ENCODE measurements around the gene RBM33. TPM values are rescaled to one million over a fixed set of nuclear protein-coding genes. Genes with fewer than 3 reads are reported as not detected.

The RBM33 gene
- total RNA-seq, 2 donors from 2014 or later = 86.8 to 87.1 TPM

DNA sequence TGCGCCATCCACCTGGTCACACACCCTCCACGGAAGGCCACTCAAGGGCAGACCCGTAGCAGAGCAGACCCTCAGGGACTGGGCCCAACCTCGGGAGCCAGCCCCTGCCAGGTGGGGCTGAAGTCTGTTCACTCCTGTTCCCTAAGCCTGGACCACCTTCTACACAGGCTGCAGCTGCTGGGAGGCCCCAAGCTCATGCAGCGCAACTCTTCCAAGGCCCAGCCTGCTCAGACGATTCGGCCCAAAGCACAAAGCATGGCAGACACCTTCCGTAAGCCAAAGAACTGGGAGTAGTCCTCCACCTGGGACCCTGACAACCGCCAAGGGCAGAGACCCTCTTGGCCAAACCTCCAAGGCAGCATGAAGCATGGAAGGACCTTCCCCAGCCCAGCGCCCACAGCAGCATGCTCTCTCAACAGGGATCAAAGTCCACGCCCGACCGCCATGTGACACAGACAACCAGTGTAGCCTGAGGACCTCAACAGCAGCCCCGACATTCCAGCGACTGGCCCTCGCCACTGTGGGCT is 156.3 kb downstream of the RBM33 start:
- WGBS, 2 experiments (ENCODE audit: insufficient coverage in 1 of 2, insufficient read length in 1 of 2) = 89 to 92% methylated on average over 9 to 16 of the region's 16 CpGs
- peaks cover 80% of the 10 kb centered on the region for H3K27me3 ChIP-seq (ENCODE audit: control insufficient read depth, insufficient read depth, low read length, poor library complexity, severe bottlenecking)

GRCh38 chr7:155802291-155802690 is 157.8 kb downstream of the RBM33 start:
- H3K27me3 Mint-ChIP-seq (ENCODE audit: insufficient read depth) = peaks cover 76% of the 10 kb centered on the region
- peaks cover 3% of the 10 kb centered on the region for H3K4me1 Mint-ChIP-seq
- no peak overlapping the region for H3K27ac Mint-ChIP-seq
- peaks cover 6% of the 10 kb centered on the region for H3K4me1 ChIP-seq (ENCODE audit: control insufficient read depth, insufficient read depth, low read length)
- H3K36me3 Mint-ChIP-seq (ENCODE audit: low read depth) = no peaks in the 10 kb centered on the region
- 70 to 71% methylated on average over 2 to 6 of the region's 6 CpGs for WGBS, 2 experiments (ENCODE audit: insufficient coverage in 1 of 2, insufficient read length in 1 of 2)
- H3K9me3 ChIP-seq (ENCODE audit: control insufficient read depth, low read length) = no peaks in the 10 kb centered on the region
- H3K9ac ChIP-seq (ENCODE audit: extremely low read depth, low read length, poor library complexity, severe bottlenecking) = no peak overlapping the region
- H3K4me3 Mint-ChIP-seq = no peak overlapping the region
- no peak overlapping the region for H3K4me3 ChIP-seq (ENCODE audit: low read length)
- H3K36me3 ChIP-seq (ENCODE audit: control insufficient read depth, insufficient read depth, low read length) = no peaks in the 10 kb centered on the region
- H3K9me3 Mint-ChIP-seq = peaks cover 4% of the 10 kb centered on the region
- no peak overlapping the region for H3K27ac ChIP-seq (ENCODE audit: low read depth, low read length)
- TF ChIP-seq CTCF (conservative IDR thresholded peaks at IDR 0.05) = no peak
- H3K27me3 ChIP-seq (ENCODE audit: control insufficient read depth, insufficient read depth, low read length, poor library complexity, severe bottlenecking) = peaks cover 84% of the 10 kb centered on the region
- DNase-seq = no peak

More for the DNA sequence above, 156.3 kb downstream of the RBM33 start:
- H3K9me3 ChIP-seq (ENCODE audit: control insufficient read depth, low read length) = no peaks in the 10 kb centered on the region
- Mint-ChIP-seq H3K27ac (no peak overlapping the region), H3K27me3 (ENCODE audit: insufficient read depth) (peaks cover 71% of the 10 kb centered on the region), H3K36me3 (ENCODE audit: low read depth) (no peaks in the 10 kb centered on the region), H3K9me3 (peaks cover 4% of the 10 kb centered on the region), H3K4me1 (no peaks in the 10 kb centered on the region), H3K4me3 (no peak overlapping the region)
- DNase-seq = no peak
- H3K4me1 ChIP-seq (ENCODE audit: control insufficient read depth, insufficient read depth, low read length) = peaks cover 4% of the 10 kb centered on the region
- no peak overlapping the region for H3K27ac ChIP-seq (ENCODE audit: low read depth, low read length)
- TF ChIP-seq CTCF (conservative IDR thresholded peaks at IDR 0.05) = no peak
- H3K9ac ChIP-seq (ENCODE audit: extremely low read depth, low read length, poor library complexity, severe bottlenecking) = no peak overlapping the region
- H3K36me3 ChIP-seq (ENCODE audit: control insufficient read depth, insufficient read depth, low read length) = no peaks in the 10 kb centered on the region
- H3K4me3 ChIP-seq (ENCODE audit: low read length) = no peak overlapping the region

DNA sequence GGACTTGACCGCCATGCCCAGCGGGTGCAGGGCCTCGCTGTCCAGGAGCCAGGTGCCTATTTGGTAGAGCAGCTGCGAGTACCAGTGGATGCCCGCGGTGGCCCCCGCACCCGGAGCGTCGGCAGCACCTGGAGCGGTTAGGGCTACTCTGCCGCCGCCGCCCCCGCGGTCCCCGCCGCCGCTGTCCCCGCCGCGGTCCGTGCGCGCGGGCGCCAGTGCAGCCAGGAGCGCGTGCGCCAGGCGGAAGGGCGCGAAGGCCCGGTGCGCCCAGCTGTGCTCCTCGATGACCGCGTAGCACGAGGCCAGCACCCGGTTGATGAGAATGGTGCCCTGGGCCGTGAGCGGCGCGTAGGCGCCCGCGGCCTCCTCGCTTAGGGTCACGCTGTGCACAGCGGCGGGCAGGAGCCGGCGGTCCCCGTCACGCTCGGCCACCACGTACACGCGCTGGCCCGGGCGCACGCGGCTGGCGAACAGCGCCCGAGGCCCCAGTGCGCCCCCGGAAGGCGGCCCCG is 158.5 kb downstream of the RBM33 start:
- no peak overlapping the region for H3K9ac ChIP-seq (ENCODE audit: extremely low read depth, low read length, poor library complexity, severe bottlenecking)
- no peaks in the 10 kb centered on the region for H3K9me3 ChIP-seq (ENCODE audit: control insufficient read depth, low read length)
- no peak for TF ChIP-seq CTCF (conservative IDR thresholded peaks at IDR 0.05)
- peaks cover 4% of the 10 kb centered on the region for H3K9me3 Mint-ChIP-seq
- H3K36me3 Mint-ChIP-seq (ENCODE audit: low read depth) = no peaks in the 10 kb centered on the region
- H3K27me3 ChIP-seq (ENCODE audit: control insufficient read depth, insufficient read depth, low read length, poor library complexity, severe bottlenecking) = peaks cover 86% of the 10 kb centered on the region
- no peak overlapping the region for H3K27ac Mint-ChIP-seq
- H3K4me3 ChIP-seq (ENCODE audit: low read length) = peak overlapping the region; percentile 65
- no peak overlapping the region for H3K27ac ChIP-seq (ENCODE audit: low read depth, low read length)
- no peak for DNase-seq
- H3K4me1 Mint-ChIP-seq = peaks cover 4% of the 10 kb centered on the region
- H3K36me3 ChIP-seq (ENCODE audit: control insufficient read depth, insufficient read depth, low read length) = no peaks in the 10 kb centered on the region
- H3K4me1 ChIP-seq (ENCODE audit: control insufficient read depth, insufficient read depth, low read length) = peaks cover 6% of the 10 kb centered on the region
- 9 to 13% methylated on average over 22 to 70 of the region's 70 CpGs for WGBS, 2 experiments (ENCODE audit: insufficient coverage in 1 of 2, insufficient read length in 1 of 2)
- H3K4me3 Mint-ChIP-seq = peak overlapping the region; percentile 60
- H3K27me3 Mint-ChIP-seq (ENCODE audit: insufficient read depth) = peaks cover 77% of the 10 kb centered on the region
